Stomach (tissue), 9 donors: ENCODE measurements around the gene MPI. TPM values are rescaled to one million over a fixed set of nuclear protein-coding genes. Genes with fewer than 3 reads are reported as not detected.
"Not testable (repeated sequence)": the region's sequence is repeated elsewhere in the genome, so short reads cannot be mapped to it uniquely, and the experiment has no call there.

ENCODE experiments used
- DNase-seq, 2 donors: peaks; one replicate each; pipeline versions ENCODE4 v3.0.0 to v3.0.0-alpha.2; 2013 to 2019
- H3K27ac ChIP-seq, 5 donors: fragments of 200-600 bp in 4 of 5; sonication (generic) in 4 of 5; one replicate each; pipeline ENCODE4 v1.5.1; 2013 to 2019; ENCODE audit warnings: mild to moderate bottlenecking in 1 of 5, moderate library complexity in 1 of 5
- H3K27me3 ChIP-seq, 3 donors: fragments of 200-600 bp; sonication (generic); one replicate each; pipeline ENCODE4 v1.5.1; 2017 to 2019; ENCODE audit warnings: mixed run types in 1 of 3
- H3K36me3 ChIP-seq, 4 donors: fragments of 200-600 bp; sonication (generic); 1 replicate in 3 of 4; 2 replicates in 1 of 4; pipeline ENCODE4 v1.5.1; 2016 to 2019
- H3K4me1 ChIP-seq, 4 donors: fragments of 200-600 bp; sonication (generic); one replicate each; pipeline ENCODE4 v1.5.1; 2016 to 2019
- H3K4me3 ChIP-seq, 4 donors: fragments of 200-600 bp; sonication (generic) in 3 of 4; one replicate each; pipeline ENCODE4 v1.5.1; 2016 to 2019; ENCODE audit warnings: mild to moderate bottlenecking in 1 of 4
- H3K9me3 ChIP-seq, 4 donors: fragments of 200-600 bp; sonication (generic); one replicate each; pipeline ENCODE4 v1.5.1; 2016 to 2019
- EP300 ChIP-seq: sonication (generic); formaldehyde crosslinking; IDR thresholded peaks from one replicate; pipeline ENCODE4 v1.6.1; 2017; ENCODE audit warnings: antibody characterized with exemption
- POLR2A ChIP-seq, 4 donors: fragments of 450-650 bp; IDR thresholded peaks; one replicate each; pipeline ENCODE4 v1.6.1; 2016; ENCODE audit warnings: antibody characterized with exemption in 4 of 4, control low read depth in 2 of 4, mild to moderate bottlenecking in 1 of 4, moderate library complexity in 1 of 4
- POLR2AphosphoS5 ChIP-seq, 3 donors: sonication (generic); formaldehyde crosslinking; IDR thresholded peaks; one replicate each; pipeline ENCODE4 v1.6.1; 2016; ENCODE audit warnings: antibody characterized with exemption in 3 of 3
- WGBS, 5 donors: extraction: QIAGEN DNeasy Blood & Tissue Kit in 3 of 5; methylation state at CpG; one replicate each; pipeline versions ENCODE4 v1.1.5 to v1.1.7; 2013 to 2018; 5-methylcytosine and 5-hydroxymethylcytosine counted together
- intact Hi-C: fragments of 100-400 bp; cut with DNase I; formaldehyde crosslinking; loops from one replicate; pipeline ENCODE4 v1.15.1; 2023; ENCODE audit warnings: low total_unique reads
- polyA plus RNA-seq, 3 donors: library from polyadenylated mRNA; stranded (reverse); fragments of 200-250 nt; gene quantifications; one replicate each; pipeline ENCODE4 v1.2.3, GENCODE V29; 2013
- total RNA-seq, 5 donors: library from RNA; depleted of rRNA; stranded (reverse); fragments of >200 nt; gene quantifications; one replicate each; pipeline versions ENCODE4 v1.1.0 to v1.2.3, GENCODE V29; 2014 to 2016
- TF ChIP-seq, protein P1 (sequence below), 7 experiments: fragments of 450-650 bp in 4 of 7; fragments of 200-600 bp in 3 of 7; sonication (generic) in 3 of 7; IDR thresholded peaks; one replicate each; pipeline ENCODE4 v1.5.1; 2016 to 2019; ENCODE audit warnings: antibody characterized with exemption in 7 of 7, control low read depth in 2 of 7, mild to moderate bottlenecking in 1 of 7
- donor health status: healthy with polysubstance abuse.
- donor health status: Bipolar disorder and iron deficiency.
- donor health status: healthy.

Gene MPI
- total and polyA plus RNA-seq, 8 donors, result 17.0 to 35.7 (median 20.4) TPM

DNA sequence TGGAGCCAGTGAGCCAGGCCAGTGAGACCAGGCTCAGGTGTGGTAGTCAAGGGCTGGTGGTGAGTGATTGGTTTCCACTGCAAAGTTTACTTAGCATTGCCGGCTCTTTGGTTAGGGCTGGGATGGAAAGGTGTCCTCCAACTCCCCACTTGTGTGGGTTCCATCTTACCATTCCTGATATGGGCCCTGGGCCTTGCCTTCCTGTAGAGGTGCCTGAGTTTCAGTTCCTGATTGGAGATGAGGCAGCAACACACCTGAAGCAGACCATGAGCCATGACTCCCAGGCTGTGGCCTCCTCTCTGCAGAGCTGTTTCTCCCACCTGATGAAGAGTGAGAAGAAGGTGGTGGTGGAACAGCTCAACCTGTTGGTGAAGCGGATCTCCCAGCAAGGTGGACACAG lies 3.1 kb downstream of the MPI start:
- TF ChIP-seq POLR2A (IDR thresholded peaks at IDR 0.05) (no peak), POLR2AphosphoS5 (IDR thresholded peaks at IDR 0.05) (no peak), EP300 (no peak)
- TF ChIP-seq, protein P1, sequence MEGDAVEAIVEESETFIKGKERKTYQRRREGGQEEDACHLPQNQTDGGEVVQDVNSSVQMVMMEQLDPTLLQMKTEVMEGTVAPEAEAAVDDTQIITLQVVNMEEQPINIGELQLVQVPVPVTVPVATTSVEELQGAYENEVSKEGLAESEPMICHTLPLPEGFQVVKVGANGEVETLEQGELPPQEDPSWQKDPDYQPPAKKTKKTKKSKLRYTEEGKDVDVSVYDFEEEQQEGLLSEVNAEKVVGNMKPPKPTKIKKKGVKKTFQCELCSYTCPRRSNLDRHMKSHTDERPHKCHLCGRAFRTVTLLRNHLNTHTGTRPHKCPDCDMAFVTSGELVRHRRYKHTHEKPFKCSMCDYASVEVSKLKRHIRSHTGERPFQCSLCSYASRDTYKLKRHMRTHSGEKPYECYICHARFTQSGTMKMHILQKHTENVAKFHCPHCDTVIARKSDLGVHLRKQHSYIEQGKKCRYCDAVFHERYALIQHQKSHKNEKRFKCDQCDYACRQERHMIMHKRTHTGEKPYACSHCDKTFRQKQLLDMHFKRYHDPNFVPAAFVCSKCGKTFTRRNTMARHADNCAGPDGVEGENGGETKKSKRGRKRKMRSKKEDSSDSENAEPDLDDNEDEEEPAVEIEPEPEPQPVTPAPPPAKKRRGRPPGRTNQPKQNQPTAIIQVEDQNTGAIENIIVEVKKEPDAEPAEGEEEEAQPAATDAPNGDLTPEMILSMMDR (IDR thresholded peaks at IDR 0.05), result no peak
- Histone ChIP-seq H3K27me3 (no peaks in the 10 kb centered on the region), H3K4me3 (no peak overlapping the region), H3K36me3 (peaks cover 8 to 53% (median 49%) of the 10 kb centered on the region in 4 donors), H3K9me3 (no peaks in the 10 kb centered on the region), H3K4me1 (peaks cover 12 to 53% (median 35%) of the 10 kb centered on the region in 4 donors), H3K27ac (no peak overlapping the region)
- 86 to 95% (median 92%) methylated on average over 2 of the region's 2 CpGs for WGBS, 5 donors
- intact Hi-C loops, result loop anchor here (10.0 kb wide), 1 partner anchor 48 kb away; the partner anchor contains the start of gene ULK3
- DNase-seq, result no peak

GRCh38 chr15:74893627-74894026 lies 3.8 kb downstream of the MPI start:
- intact Hi-C loops, result loop anchor here (10.0 kb wide), 1 partner anchor 49 kb away; the partner anchor contains the start of gene ULK3
- Histone ChIP-seq H3K9me3 (no peaks in the 10 kb centered on the region), H3K27ac (no peak overlapping the region), H3K4me3 (no peak overlapping the region), H3K27me3 (no peaks in the 10 kb centered on the region), H3K4me1 (peaks cover 12 to 50% (median 35%) of the 10 kb centered on the region in 4 donors), H3K36me3 (peaks cover 8 to 60% (median 56%) of the 10 kb centered on the region in 4 donors)
- 72 to 100% (median 81%) methylated on average over 1 to 3 of the region's 3 CpGs for WGBS, 5 donors
- DNase-seq, result peak in 1 of 2 donors; percentile 37
- TF ChIP-seq POLR2A (IDR thresholded peaks at IDR 0.05) (no peak), POLR2AphosphoS5 (IDR thresholded peaks at IDR 0.05) (no peak), EP300 (no peak)
- TF ChIP-seq, protein P1 (IDR thresholded peaks at IDR 0.05), result no peak

DNA sequence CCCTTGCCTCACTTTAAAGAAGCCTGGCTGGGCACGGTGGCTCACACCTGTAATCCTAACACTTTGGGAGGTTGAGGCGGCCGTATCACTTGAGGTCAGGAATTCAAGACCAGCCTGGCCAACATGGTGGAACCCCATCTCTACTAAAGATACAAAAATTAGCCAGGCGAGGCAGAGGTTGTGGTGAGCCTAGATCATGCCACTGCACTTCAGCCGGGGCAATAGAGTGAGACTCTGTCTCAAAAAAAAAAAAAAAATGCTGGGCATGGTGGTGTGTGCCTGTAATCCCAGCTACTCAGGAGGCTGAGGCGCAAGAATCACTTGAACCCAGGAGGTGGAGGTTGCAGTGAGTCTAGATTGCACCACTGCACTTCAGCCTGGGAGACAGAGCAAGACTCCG lies 4.5 kb downstream of the MPI start:
- H3K36me3 ChIP-seq, result peaks cover 8 to 68% (median 63%) of the 10 kb centered on the region in 4 donors

DNA sequence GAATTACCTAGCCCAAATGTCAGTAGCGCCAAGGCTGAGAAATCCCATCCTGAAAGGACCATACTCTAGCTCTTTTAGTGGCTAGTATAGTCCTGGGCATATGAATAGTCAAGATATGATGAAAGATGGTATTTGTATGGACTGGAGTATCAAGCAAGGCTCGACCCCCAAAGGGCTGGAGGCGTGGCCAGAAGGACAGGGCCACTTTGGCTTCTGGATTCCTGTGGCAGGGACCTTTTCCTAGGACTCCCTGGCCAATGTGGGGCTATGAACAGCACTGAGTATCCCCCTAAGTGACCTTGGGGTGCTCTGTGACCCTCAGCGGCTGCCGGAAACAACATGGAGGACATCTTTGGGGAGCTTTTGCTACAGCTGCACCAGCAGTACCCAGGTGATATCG lies 6.0 kb downstream of the MPI start:
- H3K27ac ChIP-seq, result no peak overlapping the region
- no peak overlapping the region for H3K4me3 ChIP-seq
- peaks cover 19 to 82% (median 78%) of the 10 kb centered on the region in 4 donors for H3K36me3 ChIP-seq
- H3K9me3 ChIP-seq, result no peaks in the 10 kb centered on the region
- WGBS, 5 donors, result 84 to 97% (median 95%) methylated on average over 5 to 6 of the region's 6 CpGs
- peaks cover 2 to 33% (median 17%) of the 10 kb centered on the region in 4 donors for H3K4me1 ChIP-seq
- TF ChIP-seq, protein P1 (IDR thresholded peaks at IDR 0.05), result no peak
- TF ChIP-seq POLR2A (IDR thresholded peaks at IDR 0.05) (no peak), EP300 (no peak), POLR2AphosphoS5 (IDR thresholded peaks at IDR 0.05) (no peak)
- no peak for DNase-seq
- no peaks in the 10 kb centered on the region for H3K27me3 ChIP-seq
- intact Hi-C loops, result loop anchor here (10.0 kb wide), 1 partner anchor 51 kb away; the partner anchor contains the start of gene ULK3

More for the DNA sequence above, 4.5 kb downstream of the MPI start:
- 93 to 99% (median 96%) methylated on average over 7 of the region's 7 CpGs for WGBS, 5 donors
- H3K27ac ChIP-seq, H3K4me3 ChIP-seq, H3K9me3 ChIP-seq, DNase-seq, H3K27me3 ChIP-seq: not testable (repeated sequence)
- intact Hi-C loops, result loop anchor here (10.0 kb wide), 1 partner anchor 50 kb away; the partner anchor contains the start of gene ULK3
- H3K4me1 ChIP-seq, result peaks cover 9 to 42% (median 28%) of the 10 kb centered on the region in 4 donors

DNA sequence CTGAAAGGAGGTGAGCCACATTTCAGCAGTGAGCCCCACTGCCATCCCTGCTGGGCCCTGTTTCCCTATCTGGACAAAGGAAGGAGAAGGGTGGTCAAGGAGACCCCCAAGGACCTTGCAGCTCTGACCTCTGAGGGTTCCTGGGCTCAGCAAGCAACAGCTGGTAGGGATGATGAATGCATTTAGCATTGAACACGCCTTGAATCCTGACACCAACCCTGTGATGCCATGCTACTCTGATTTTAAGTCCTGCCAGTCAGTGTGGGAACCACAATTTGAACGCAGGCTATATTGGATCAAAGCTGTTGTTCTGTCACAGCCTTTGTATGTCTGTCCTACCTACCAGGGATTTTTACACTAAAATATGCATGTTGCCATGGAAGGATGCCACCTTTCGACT lies 6.5 kb downstream of the MPI start:
- Histone ChIP-seq H3K36me3 (peaks cover 23 to 85% (median 82%) of the 10 kb centered on the region in 4 donors), H3K4me1 (peaks cover 0 to 33% (median 16%) of the 10 kb centered on the region in 4 donors), H3K9me3 (no peaks in the 10 kb centered on the region), H3K27ac (no peak overlapping the region), H3K4me3 (no peak overlapping the region), H3K27me3 (no peaks in the 10 kb centered on the region)
- 80 to 91% (median 85%) methylated on average over 3 of the region's 3 CpGs for WGBS, 5 donors
- DNase-seq, result no peak
- intact Hi-C loops, result loop anchor here (10.0 kb wide), 1 partner anchor 52 kb away; the partner anchor contains the start of gene ULK3
- TF ChIP-seq POLR2A (IDR thresholded peaks at IDR 0.05) (no peak), EP300 (no peak), POLR2AphosphoS5 (IDR thresholded peaks at IDR 0.05) (no peak)
- TF ChIP-seq, protein P1 (IDR thresholded peaks at IDR 0.05), result no peak
